Epithelial cell of esophagus (primary cell): Measurements from ENCODE around the gene OR2A7.
"Not testable (repeated sequence)": the region's sequence is repeated elsewhere in the genome, so short reads cannot be mapped to it uniquely, and the experiment has no call there.

Experiments
- DNase-seq: peaks from one replicate; pipeline ENCODE4 v3.0.0; 2010; ENCODE audit warnings: low read depth
- H3K4me3 ChIP-seq: 2 replicates; pipeline ENCODE4 v1.5.1; 2011; ENCODE audit warnings: mild to moderate bottlenecking, low read length, control low read depth

OR2A7 gene

GRCh38 chr7:144264692-144265091, at the start of gene OR2A7:
Gene OR2A7, minus strand, starts transcription at chr7:144264792. Its CDS starts 5,164 bp downstream, at chr7:144259628.
- not testable (repeated sequence) for DNase-seq, H3K4me3 ChIP-seq

GRCh38 chr7:144311872-144312469, 47.4 kb upstream of the OR2A7 start, which contains the start of gene OR2A1:
Gene OR2A1, plus strand, starts transcription at chr7:144312419. Its CDS starts 5,706 bp downstream, at chr7:144318125.
- H3K4me3 ChIP-seq, DNase-seq: not testable (repeated sequence)

GRCh38 chr7:144311218-144311617, 46.6 kb upstream of the OR2A7 start:
- DNase-seq, H3K4me3 ChIP-seq: not testable (repeated sequence)

- not testable (repeated sequence) for DNase-seq, H3K4me3 ChIP-seq
Observed at GRCh38 chr7:144309702-144310101, 45.1 kb upstream of the OR2A7 start.

GRCh38 chr7:144305156-144305555, 40.6 kb upstream of the OR2A7 start:
- H3K4me3 ChIP-seq, DNase-seq: not testable (repeated sequence)

- not testable (repeated sequence) for H3K4me3 ChIP-seq, DNase-seq
Observed at GRCh38 chr7:144303607-144304006, 39.0 kb upstream of the OR2A7 start.

- H3K4me3 ChIP-seq, DNase-seq: not testable (repeated sequence)
Observed at GRCh38 chr7:144302578-144303303, 38.1 kb upstream of the OR2A7 start.

GRCh38 chr7:144293794-144294499, 29.4 kb upstream of the OR2A7 start:
- H3K4me3 ChIP-seq, DNase-seq: not testable (repeated sequence)

GRCh38 chr7:144292384-144293161, 28.0 kb upstream of the OR2A7 start:
- not testable (repeated sequence) for DNase-seq

GRCh38 chr7:144291607-144292006, 27.0 kb upstream of the OR2A7 start:
- H3K4me3 ChIP-seq, DNase-seq: not testable (repeated sequence)

More at GRCh38 chr7:144292384-144293161, 28.0 kb upstream of the OR2A7 start:
- not testable (repeated sequence) for H3K4me3 ChIP-seq

- not testable (repeated sequence) for H3K4me3 ChIP-seq
Observed at GRCh38 chr7:144287171-144287784, 22.7 kb upstream of the OR2A7 start.

GRCh38 chr7:144283716-144284115, 19.1 kb upstream of the OR2A7 start:
- H3K4me3 ChIP-seq, DNase-seq: not testable (repeated sequence)

More at GRCh38 chr7:144287171-144287784, 22.7 kb upstream of the OR2A7 start:
- not testable (repeated sequence) for DNase-seq

GRCh38 chr7:144282490-144282889, 17.9 kb upstream of the OR2A7 start:
- not testable (repeated sequence) for H3K4me3 ChIP-seq, DNase-seq

- not testable (repeated sequence) for H3K4me3 ChIP-seq
Observed at GRCh38 chr7:144281981-144282380, 17.4 kb upstream of the OR2A7 start.

GRCh38 chr7:144280010-144280409, 15.4 kb upstream of the OR2A7 start:
- not testable (repeated sequence) for DNase-seq, H3K4me3 ChIP-seq

More at GRCh38 chr7:144281981-144282380, 17.4 kb upstream of the OR2A7 start:
- DNase-seq: not testable (repeated sequence)

- not testable (repeated sequence) for DNase-seq, H3K4me3 ChIP-seq
Observed at GRCh38 chr7:144275281-144275680, 10.7 kb upstream of the OR2A7 start.

GRCh38 chr7:144269188-144269587, 4.6 kb upstream of the OR2A7 start, which contains the start of gene CTAGE8:
Gene CTAGE8, minus strand, starts transcription at chr7:144269288. Its CDS starts 38 bp downstream, at chr7:144269250.
- not testable (repeated sequence) for DNase-seq, H3K4me3 ChIP-seq

GRCh38 chr7:144262128-144262527, 2.5 kb downstream of the OR2A7 start:
- not testable (repeated sequence) for DNase-seq, H3K4me3 ChIP-seq

- H3K4me3 ChIP-seq, DNase-seq: not testable (repeated sequence)
Observed at GRCh38 chr7:144259067-144259466, 5.5 kb downstream of the OR2A7 start.
